ENCODE results near the gene MAST4. TPM values are rescaled to one million over a fixed set of nuclear protein-coding genes. Genes with fewer than 3 reads are reported as not detected.

Gene MAST4
- total RNA-seq, 1 donor from 2014 or later = 109 TPM

GRCh38 chr5:67215519-67216471 is 619.6 kb downstream of the MAST4 start:
- peak; percentile 62 for DNase-seq (ENCODE audit: extremely low read depth, low read depth, low spot score)

GRCh38 chr5:67216564-67216963 is 620.4 kb downstream of the MAST4 start:
- no peak for DNase-seq (ENCODE audit: extremely low read depth, low read depth, low spot score)
